LNCAP (cell line): ENCODE measurements around the gene HSPB6.

Experiments
- CTCF ChIP-seq: fragments of 450-650 bp; IDR thresholded peaks from 2 replicates; pipeline ENCODE4 v1.5.1; 2017; ENCODE audit warnings: mild to moderate bottlenecking

Gene HSPB6

GRCh38 chr19:35751839-35752745, 4.7 kb downstream of the HSPB6 start:
- no peak for TF ChIP-seq CTCF

- no peak for TF ChIP-seq CTCF
Observed at GRCh38 chr19:35750167-35750566, 6.7 kb downstream of the HSPB6 start.

GRCh38 chr19:35748106-35749020, 8.5 kb downstream of the HSPB6 start, which contains the start of gene LIN37:
Gene LIN37, plus strand, starts transcription at chr19:35748576. Its CDS starts 149 bp downstream, at chr19:35748725.
- no peak for TF ChIP-seq CTCF

GRCh38 chr19:35746531-35746930, 10.3 kb downstream of the HSPB6 start:
- TF ChIP-seq CTCF, result no peak

- no peak for TF ChIP-seq CTCF
Observed at GRCh38 chr19:35746087-35746462, 10.8 kb downstream of the HSPB6 start.

GRCh38 chr19:35745328-35746086, 11.3 kb downstream of the HSPB6 start, which contains the start of the genes PSENEN and U2AF1L4:
Gene PSENEN, plus strand, starts transcription at chr19:35745651. Its CDS starts 280 bp downstream, at chr19:35745931.
Gene U2AF1L4, minus strand, starts transcription at chr19:35745418. Its CDS starts 27 bp downstream, at chr19:35745391.
- no peak for TF ChIP-seq CTCF
